WERI-Rb-1 (cell line): Measurements from ENCODE around the gene SPATA9.

Source experiments
- DNase-seq: peaks from one replicate; pipeline ENCODE4 v3.0.0-alpha.2; 2020
- H3K27ac ChIP-seq: fragments of 250-450 bp; sonication (Bioruptor Pico); 2 replicates; pipeline ENCODE4 v1.5.1; 2020; ENCODE audit warnings: mild to moderate bottlenecking, moderate library complexity
- H3K27me3 ChIP-seq: fragments of 250-450 bp; sonication (Bioruptor Pico); 2 replicates; pipeline ENCODE4 v1.5.1; 2021; ENCODE audit warnings: mild to moderate bottlenecking, low read depth, moderate library complexity; ENCODE audit not compliant: insufficient read depth, severe bottlenecking
- H3K36me3 ChIP-seq: fragments of 250-450 bp; sonication (Bioruptor Pico); 2 replicates; pipeline ENCODE4 v1.5.1; 2020; ENCODE audit warnings: mild to moderate bottlenecking, moderate library complexity
- H3K4me3 ChIP-seq: 2 replicates; pipeline ENCODE4 v1.5.1; 2011; ENCODE audit warnings: low read depth, mild to moderate bottlenecking, control low read depth, low read length
- H3K9me3 ChIP-seq: fragments of 250-450 bp; sonication (Bioruptor Pico); 2 replicates; pipeline ENCODE4 v1.5.1; 2021; ENCODE audit warnings: mild to moderate bottlenecking, moderate library complexity; ENCODE audit not compliant: severe bottlenecking
- TF ChIP-seq, protein P1 (sequence below): IDR thresholded peaks from 2 replicates; pipeline ENCODE4 v1.5.1; 2011; ENCODE audit warnings: low read depth, mild to moderate bottlenecking, control low read depth, inconsistent platforms, low read length

The SPATA9 gene

DNA sequence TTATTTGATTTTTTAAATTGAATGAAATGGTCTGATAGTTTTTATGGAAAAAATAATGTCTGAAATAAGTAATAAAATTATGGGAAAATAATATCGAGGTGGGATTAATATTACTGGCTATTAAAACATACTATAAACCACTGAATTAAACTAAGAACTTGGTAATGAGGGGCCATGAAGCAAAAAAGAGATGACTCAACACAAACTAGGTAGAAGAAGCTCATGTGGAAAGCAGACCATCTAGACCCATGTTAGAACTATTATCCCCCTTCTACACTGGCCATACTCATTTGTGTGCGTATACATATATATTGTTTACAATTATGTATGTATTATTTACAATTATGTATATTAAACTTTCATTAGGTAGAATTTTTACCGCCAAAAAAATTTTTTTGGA is 71.4 kb downstream of the SPATA9 start:
- Histone ChIP-seq H3K27ac (no peak overlapping the region), H3K27me3 (no peaks in the 10 kb centered on the region), H3K9me3 (no peaks in the 10 kb centered on the region), H3K36me3 (no peaks in the 10 kb centered on the region), H3K4me3 (no peak overlapping the region)
- no peak for DNase-seq
- TF ChIP-seq, protein P1, sequence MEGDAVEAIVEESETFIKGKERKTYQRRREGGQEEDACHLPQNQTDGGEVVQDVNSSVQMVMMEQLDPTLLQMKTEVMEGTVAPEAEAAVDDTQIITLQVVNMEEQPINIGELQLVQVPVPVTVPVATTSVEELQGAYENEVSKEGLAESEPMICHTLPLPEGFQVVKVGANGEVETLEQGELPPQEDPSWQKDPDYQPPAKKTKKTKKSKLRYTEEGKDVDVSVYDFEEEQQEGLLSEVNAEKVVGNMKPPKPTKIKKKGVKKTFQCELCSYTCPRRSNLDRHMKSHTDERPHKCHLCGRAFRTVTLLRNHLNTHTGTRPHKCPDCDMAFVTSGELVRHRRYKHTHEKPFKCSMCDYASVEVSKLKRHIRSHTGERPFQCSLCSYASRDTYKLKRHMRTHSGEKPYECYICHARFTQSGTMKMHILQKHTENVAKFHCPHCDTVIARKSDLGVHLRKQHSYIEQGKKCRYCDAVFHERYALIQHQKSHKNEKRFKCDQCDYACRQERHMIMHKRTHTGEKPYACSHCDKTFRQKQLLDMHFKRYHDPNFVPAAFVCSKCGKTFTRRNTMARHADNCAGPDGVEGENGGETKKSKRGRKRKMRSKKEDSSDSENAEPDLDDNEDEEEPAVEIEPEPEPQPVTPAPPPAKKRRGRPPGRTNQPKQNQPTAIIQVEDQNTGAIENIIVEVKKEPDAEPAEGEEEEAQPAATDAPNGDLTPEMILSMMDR, result no peak

DNA sequence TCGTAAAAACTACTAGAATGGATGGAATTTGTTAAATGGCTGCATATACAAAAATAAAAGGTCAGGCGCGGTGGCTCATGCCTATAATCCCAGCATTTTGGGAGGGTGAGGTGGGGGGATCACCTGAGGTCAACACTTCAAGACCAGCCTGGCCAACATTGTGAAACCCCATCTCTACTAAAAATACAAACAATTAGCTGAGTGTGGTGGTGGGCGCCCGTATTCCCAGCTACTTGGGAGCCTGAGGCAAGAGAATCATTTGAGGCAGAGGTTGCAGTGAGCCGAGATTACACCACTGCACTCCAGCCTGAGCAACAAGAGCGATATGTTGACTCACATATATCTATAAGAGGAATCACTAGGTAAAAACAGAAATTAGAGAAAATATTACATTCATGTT is 72.2 kb downstream of the SPATA9 start:
- Histone ChIP-seq H3K27ac (no peak overlapping the region), H3K36me3 (no peaks in the 10 kb centered on the region), H3K27me3 (no peaks in the 10 kb centered on the region), H3K4me3 (no peak overlapping the region), H3K9me3 (no peaks in the 10 kb centered on the region)
- DNase-seq, result no peak
- TF ChIP-seq, protein P1, result no peak

DNA sequence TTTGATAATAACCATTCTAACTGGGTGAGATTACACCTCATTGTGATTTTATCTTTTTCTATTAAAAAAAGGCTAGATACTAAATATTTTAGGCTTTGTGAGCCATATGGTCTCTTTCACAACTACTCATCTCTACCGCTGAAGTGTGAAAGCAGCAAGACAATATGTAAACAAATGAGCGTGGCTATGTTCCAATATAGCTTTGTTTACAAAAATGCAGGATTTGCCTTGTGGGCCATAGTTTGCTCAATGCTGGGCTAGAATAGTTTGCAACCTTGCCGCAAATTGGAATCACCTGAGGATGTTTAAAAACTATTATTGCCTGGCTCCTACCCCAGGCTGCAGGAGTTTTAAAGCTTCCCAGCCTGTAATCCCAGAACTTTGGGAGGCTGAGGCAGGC is 73.1 kb downstream of the SPATA9 start:
- Histone ChIP-seq H3K27ac (no peak overlapping the region), H3K4me3 (no peak overlapping the region), H3K27me3 (no peaks in the 10 kb centered on the region), H3K36me3 (no peaks in the 10 kb centered on the region), H3K9me3 (no peaks in the 10 kb centered on the region)
- DNase-seq, result no peak
- TF ChIP-seq, protein P1, result no peak
